Stimulated activated CD4-positive, alpha-beta T cell treated with anti-CD3 and anti-CD28 coated beads, TNF-alpha, amount 100 ng/mL, for 48 hours (primary cell): ENCODE measurements around the gene IGFBP4.

Experiments used
- DNase-seq, 3 donors: peaks; one replicate each; pipeline ENCODE4 v3.0.0-alpha.2; 2020; ENCODE audit warnings: low read depth in 3 of 3

The IGFBP4 gene

DNA sequence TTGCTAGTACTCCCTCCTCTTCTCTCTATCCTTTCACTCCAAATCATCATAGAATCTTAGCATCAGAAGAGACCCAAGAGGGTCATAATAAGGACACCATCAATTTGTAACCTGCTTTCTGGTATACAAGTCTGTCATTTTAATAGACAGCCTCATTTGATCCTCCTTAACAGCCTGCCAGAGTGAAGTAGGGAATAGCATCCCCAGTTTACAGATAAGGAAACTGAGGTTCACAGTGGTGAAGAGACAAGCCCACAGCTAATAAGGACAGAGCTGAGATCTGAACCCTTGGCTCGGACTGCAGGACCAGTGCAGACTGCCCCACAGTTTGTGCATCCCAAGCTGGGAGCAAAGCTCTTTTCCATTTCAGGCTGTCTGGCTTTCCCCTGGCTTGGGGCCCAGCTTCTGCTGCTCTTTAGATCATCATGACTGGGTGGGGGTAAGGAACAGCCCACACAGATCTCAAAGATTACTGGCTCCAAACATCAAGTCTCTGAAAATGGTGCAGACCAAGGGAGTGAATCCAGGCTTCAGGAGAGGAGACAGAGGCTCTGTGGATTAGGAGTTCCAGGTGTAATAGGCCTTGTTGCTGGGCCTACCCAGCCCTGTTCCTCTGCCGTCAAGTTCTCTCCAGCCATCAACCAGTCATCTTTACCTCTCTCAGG lies 10.3 kb upstream of the IGFBP4 start:
- no peak for DNase-seq

DNA sequence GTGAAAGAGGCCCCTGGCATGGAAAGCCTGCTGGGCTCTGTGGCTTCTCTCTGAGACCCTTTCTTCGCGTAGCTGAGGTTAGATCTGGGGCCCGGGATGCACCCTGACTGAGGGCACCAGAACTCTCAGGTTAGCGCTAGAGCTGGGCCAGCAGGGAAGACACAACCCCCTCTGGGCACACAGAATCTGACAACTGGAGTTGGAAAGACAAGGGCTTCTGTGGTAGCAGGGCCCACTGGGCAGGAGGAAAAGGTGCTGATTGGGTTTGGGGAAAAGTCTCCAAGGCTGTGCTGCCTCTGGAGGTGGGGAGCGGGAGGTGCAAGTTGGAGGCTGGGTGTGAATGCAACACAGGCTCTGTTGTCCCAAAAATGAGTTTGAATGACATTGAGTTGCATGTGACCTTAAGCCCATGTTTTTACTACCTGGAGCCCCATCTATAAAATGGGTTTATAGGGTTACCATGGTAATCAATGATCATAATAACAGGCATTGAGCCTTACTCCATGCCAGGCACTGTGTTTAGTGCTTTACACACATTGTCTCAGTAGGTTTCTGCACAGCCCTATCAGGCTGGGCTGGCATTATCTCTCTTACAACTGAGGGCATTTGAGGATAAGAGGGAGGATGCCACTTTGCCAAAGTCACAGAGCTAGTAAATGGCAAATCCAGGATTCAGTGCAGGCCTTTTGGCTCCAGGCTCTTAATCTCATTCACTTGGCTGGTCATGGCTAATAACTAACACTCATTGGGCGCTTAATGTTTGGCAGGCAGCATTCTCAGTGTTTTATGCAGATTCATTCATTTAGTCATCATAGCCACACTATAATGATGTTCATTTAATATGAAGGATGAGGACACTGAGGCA lies 9.5 kb upstream of the IGFBP4 start:
- DNase-seq, result no peak

DNA sequence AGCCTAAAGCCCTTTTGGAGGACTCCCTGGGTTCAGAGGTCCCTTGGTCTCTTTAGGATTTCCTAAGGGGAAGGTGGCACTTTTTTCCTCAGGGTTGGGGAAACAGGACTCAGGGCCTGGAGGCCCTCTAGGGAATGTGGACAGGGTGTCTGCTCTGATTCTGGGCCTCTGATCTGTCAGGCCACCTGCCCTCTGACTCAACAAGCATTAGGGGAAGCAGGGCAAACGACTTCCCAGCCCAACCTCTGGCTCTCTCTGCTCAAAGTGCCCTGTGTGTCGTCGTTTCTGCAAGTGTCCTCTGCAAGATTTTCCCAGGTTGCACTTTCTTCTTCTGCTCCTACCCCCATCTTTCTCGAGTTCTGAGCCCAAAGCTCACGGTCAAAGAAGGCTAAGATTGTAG lies 6.6 kb upstream of the IGFBP4 start:
- DNase-seq, result no peak

DNA sequence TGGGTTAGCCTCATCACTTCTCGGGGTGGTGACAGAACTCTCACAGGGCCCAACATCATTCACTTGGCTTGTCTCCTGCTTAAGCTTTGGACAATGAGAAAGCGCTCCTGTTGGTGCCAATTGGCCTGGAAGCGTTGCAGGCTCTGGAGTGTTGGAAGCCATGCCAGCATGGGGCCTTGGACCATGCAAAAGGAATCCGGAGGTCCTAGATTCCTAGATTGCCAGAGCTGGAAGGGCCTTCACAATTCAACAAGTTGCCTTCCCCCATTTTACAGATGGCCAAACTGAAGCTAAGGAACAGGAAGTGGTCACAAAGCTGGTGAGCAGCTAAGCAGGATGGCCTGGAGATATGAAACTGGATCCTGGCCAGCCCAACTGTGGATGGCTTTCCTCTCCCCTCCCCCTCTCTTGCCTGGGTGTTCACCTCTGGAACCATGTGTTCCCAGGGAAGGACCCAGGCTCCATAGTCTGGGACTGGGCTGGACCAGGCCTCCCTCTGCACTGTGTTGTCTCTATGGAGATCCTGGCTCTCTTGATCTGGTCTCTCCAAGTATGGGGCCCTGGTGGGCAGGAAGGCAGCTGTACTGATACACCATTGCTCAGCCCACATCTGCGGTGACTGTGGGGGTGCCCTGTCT lies 6.0 kb upstream of the IGFBP4 start:
- DNase-seq, result no peak

DNA sequence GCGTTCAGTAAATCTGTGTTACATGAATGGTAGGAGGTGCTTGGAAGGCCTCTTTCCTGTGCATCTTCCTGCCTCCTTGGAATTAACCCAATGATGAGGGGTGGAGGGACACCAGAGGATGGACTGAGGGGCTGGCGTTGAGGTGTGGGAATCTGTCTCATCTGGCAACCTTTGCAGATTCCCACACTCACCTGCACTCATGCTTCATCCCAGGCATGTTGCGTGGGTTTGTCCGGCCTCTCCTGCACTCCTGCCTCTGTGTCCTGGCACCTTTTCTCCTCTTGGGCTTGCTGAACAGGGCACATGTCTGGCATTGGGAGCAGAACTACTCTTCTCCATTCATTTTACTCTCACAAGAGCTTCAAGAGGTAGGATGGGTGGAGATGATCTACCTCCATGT lies 3.1 kb upstream of the IGFBP4 start:
- DNase-seq, result no peak

DNA sequence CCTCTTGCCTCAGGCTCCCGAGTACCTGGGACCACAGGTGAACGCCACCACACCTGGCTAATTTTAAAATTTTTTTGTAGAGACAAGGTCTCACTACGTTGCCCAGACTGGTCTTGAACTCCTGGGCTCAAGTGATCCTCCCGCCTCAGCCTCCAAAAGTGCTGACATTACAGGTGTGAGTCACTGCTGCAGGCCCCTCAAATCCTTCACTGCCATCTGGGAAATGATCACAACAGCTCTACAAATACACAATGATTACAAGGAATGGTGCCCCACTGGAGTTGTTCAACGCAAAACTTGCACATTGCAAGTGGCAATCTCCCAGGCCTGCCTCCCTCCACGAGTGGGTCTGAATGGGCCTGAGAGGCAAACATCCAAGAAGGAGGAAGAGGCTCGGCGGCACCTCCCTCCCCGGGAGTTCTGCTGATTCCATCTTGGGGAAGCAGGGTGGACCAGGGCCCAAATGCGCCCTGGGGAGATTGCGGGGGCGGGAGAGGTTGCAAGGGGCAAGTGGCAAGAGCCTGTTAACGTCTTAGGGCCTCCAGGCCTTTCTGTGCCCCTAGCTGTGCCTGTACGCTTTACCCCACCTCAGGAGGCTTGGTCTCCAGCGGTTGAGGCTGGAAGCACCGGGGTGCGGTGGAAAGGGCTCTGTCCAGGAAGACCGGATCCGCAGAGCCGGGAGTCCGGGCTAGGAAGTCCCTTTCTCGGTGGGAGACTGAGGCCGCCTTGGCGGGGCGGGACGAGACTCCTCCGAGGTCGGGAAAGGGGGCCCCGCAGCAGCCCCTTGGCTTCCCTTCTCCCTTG lies 656 bp upstream of the IGFBP4 start:
- no peak for DNase-seq

DNA sequence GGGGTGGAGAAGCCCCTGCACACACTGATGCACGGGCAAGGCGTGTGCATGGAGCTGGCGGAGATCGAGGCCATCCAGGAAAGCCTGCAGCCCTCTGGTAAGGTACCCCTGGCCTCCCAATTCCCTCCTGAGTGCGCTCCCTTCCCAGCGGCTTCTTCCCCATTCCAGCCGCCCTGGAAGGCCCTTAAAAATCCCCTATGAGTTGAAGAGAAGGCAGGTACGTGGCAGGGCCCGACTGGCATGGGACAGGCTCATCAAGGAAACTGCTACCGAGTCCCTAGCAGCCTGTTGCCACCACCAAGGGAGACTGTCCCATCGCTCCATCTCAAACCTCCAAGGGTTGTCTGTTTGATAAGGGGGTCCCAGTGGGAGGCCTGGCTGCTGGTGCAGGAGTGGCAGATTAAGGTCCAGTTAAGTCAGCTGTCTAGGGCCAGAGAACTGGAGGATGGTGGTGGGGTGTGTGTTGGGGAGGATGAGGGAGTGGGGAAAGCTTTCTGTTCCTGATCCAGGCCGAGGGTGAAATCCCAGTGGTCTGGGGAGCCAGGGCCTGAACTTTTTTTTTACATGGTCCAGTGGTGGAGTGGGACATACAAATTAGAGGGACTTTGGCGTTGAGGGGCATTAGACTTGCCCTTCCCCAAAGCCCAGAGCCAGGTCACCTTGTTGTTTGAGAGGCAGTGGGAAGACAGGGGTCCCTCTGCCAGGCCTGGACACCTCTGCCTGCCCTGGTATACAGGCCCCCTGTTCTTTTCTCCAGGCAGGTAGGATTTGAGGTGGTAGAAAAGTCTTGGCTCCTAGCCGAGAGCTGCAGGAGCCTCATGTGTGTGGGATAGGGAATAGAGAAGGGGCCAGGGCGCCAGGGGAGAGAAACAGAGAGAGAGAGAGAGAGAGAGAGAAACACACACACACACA lies 994 bp downstream of the IGFBP4 start:
- no peak for DNase-seq

DNA sequence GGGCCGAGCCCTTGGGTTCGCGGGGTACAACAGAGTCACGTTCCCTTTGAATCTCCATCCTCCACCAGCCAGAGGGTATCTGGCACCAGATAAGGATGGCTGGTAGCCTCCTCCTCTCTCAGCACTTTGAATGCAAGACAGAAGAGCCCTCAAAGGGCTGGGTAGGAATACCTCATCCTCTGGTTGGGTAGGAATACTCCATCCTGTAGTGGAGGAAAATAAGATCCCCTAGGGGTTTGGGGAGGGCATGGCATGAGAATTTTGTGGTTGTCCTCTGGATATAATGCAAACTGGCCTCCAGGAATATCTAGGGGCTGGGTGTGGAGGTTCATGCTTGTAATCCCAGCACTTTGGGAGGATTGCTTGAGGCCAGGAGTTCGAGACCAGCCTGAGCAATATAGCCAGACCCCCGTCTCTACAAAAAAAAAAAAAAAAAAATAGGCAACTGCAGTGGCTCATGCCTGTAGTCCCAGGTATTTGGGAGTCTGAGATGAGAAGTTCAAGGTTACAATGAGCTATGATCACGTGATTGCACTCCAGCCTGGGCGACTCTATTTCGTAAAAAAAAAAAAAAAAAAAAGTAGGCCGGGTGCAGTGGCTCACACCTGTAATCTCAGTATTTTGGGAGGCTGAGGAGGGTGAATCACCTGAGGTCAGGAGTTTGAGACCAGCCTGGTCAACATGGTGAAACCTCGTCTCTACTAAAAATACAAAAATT lies 2.7 kb downstream of the IGFBP4 start:
- DNase-seq, result no peak

DNA sequence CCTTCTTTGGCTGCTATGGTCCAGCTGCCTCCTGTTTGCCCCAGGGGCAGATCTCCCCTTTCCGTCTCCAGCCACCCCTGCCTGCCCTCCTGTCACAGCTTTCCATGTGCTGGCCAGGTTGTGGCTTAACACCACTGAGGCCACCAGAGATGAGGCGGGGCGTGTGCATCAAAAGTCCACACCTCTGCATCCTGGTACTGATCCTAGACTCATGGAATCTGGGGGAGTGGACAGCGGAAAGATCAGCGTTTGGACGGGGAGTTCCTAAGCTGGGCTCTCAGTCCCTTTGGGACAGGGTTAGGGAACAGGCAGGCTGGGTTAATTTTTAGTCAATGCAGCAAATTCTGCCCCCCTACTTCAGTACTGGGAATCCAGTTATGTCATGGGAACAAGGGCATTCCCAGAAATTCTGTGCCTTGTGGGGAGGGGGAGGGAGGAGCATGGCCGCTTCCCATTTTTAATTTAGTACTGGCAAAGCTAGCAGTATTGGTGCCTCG lies 3.9 kb downstream of the IGFBP4 start:
- DNase-seq, result no peak

DNA sequence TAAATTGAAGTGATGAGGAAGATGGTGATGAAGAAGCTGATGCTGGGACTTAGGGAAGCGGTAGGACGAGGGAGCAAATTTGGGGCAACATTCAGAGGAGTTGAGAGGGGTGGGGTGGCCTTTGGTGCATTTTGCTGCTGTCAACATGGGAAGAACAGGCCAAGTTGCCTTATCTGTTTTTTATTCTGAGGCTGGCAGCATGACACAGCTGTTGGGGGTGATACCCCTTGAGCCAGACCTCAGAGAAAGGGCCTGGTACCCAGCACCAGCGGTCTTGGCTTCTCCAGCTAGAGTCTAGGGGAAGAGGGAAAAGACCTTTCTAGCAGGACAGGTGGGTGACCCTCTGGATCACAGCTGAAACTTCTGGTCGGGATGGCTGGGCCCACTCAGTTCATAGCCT lies 4.6 kb downstream of the IGFBP4 start:
- no peak for DNase-seq

DNA sequence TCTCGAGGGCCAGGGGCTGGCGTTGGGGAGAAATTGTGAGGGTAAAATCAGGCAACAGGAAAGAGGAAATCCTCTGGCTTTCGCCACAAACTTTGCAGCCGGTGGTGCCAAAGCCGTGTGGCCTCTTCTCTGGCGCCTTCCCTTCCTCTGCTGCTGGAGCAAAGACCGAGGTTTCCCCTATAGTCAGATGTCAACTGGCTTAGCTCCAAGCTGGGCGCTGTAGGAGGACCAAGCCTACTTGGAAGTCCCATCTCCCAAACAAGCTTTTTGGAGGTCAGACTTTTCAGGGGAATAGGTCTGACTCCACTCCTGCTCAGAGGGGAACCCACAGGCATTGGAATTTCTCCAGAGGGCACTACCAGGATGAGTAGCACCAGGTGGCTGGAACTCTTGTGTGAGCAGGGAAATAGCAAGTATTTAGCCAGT lies 5.0 kb downstream of the IGFBP4 start:
- DNase-seq, result no peak

DNA sequence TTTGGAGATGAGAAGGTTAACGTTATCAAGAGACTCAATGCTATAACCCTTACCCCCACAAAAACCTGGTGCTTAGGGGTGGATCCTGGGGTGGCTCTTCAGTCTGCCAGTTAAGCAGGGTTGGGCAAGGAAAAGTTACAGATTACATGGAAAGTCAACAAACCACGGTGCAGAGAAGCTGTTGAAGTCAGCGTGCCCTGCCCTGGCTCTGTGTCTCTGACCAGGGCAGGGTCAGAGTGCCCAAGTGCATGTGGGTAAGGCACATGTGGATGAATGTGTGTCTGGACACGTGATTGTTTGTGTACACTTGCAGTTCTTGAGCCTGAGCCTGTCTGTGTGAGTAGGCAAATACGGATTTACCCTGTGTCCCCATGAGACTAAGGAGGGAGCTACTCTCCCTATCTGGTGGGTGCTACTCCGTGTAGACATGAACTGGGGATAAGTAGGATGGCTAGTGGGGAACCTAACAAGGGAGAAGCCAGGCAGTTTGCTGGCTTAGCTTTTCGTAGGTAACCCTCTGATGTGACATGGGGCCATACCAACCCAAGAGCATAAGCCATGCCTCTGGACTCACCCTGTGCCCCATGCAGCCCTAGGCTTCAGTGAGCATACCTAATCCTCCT lies 5.5 kb downstream of the IGFBP4 start:
- no peak for DNase-seq

DNA sequence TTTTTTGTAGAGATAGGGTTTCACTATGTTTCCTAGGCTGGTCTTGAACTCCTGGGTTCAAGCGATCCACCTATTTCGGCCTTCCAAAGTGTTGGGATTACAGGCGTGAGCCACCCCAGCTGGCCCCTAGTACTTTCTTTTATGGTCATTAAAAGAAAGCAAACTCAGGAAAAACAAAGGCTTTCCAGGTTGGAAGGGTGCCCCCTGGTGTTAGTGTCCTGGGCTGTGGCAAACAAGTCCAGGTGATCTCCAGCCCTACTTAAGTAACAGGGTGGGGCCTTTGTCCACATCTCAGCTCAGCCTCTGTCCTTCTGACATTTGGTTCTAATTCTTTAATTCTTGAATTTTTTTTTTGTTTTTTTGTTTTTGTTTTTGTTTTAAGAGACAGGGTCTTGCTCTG lies 6.9 kb downstream of the IGFBP4 start:
- no peak for DNase-seq

DNA sequence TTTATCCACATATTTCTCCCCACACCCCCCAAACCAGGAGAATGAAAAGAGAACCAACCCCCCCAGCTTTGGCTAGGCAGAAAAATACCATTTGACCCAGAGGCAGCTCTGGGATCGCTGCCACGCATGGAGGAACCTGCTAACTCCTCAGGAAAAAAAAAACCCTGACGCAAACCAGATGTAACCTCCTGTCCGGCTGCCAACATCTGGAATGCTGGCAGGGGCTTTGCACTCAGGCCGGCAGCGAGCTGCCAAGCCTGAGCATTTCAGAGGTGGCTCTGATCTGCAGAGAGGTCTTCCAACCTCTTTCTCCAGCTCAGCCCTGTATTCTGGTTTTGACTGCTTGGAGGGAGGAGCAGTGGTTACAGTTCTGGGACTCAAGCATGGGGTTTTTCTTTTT lies 8.2 kb downstream of the IGFBP4 start:
- no peak for DNase-seq

DNA sequence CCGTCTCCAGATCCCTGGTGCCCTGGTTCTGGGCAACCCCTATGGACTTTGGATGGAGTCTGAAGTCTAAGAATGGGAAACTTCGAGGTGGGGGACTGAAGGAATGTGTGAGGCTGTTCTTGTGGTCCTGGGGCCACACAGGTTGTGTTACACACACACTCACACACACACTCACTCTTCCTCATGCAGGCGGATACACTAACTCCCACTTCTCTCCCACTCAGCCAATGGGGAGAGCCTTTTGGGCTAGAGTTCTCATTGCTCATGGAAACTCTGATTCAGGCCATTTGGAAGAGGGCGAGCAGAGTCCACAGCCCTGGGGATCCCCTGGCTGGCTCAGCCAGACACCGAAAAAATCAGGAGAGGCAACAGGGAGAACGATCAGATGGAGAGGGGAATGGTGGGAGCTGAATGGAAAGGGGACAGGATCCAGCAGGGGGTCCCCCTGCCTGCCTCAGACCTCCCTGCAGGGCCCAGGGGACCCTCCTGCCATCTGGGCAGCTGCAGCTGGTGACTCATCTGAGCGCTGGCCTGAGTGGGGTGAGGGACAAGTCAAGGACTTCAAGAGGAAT lies 9.1 kb downstream of the IGFBP4 start:
- no peak for DNase-seq

DNA sequence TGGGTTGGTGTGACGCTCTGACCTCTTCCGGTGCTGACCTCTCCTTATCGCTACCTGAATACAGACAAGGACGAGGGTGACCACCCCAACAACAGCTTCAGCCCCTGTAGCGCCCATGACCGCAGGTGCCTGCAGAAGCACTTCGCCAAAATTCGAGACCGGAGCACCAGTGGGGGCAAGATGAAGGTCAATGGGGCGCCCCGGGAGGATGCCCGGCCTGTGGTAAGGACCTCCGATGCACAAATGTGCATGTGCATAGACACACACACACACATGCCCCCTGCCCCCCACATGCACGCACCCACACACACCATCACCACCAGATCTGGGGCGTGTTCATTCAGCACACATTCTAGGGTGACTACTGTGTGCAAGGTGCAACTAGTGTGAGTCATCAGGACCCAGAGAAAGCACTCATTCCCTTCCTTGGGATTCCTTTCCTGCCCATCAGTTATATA lies 9.7 kb downstream of the IGFBP4 start:
- DNase-seq, result no peak

DNA sequence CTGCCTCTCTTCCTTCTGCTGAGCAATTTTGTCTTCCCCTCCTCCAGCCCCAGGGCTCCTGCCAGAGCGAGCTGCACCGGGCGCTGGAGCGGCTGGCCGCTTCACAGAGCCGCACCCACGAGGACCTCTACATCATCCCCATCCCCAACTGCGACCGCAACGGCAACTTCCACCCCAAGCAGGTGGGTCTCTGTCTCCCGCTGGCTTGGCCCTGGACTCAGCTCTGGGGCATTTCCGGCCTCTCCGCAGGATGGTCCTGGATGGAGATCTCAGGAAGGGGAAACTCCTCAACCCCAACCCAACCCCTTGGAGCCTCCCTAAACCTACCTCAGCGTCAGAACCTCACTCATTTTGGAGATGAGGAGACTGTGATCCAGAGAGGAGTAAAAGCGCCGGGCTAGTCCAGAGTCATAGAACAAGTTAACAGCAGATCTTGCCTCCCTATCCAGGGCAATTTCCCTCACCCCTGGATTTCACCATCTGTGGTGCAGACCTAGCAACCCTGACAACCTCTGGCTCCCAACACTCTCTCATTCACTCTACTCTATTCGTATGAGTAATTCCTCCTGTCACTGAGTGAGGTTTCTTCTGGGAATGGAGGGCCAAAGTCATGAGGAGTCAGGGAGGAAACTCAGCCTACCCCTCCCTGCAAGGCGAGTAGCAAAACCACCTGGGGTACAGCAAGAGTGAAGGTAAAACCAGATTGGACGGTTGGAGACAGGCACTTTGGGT lies 10.8 kb downstream of the IGFBP4 start:
- DNase-seq, result no peak

DNA sequence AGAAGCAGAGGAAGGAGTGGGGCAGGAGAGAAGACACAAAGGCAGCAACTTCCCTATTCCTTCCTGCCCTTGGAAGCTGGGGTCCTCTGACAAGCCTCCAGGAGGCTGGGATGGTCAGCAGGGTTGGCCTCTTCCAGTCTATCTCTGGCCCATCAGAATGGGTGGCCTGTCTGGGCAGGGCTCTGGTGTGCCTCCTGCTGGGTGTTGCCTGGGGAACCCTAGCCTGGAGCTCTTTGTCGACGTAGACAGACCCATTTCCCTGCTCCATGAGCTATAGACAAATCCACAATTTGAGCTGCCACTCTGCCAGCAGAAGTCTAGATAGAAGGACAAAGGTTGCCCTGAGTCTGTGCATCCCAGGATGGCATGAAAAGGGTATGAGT lies 11.4 kb downstream of the IGFBP4 start:
- no peak for DNase-seq
